NCI-H748 (cell line): ENCODE results near the gene NRROS.
A peak's percentile ranks its signal among the peaks of the same experiment; 100 is the strongest.

Source experiments
- DNase-seq: peaks from one replicate; lab custom pipeline; 2025; ENCODE audit not compliant: unreplicated experiment; lab: John Stamatoyannopoulos, UW

Gene NRROS

GRCh38 chr3:196645897-196646665, 6.6 kb downstream of the NRROS start:
- DNase-seq = no peak

GRCh38 chr3:196646666-196647216, 7.2 kb downstream of the NRROS start:
- no peak for DNase-seq

GRCh38 chr3:196650740-196651311, 11.3 kb downstream of the NRROS start:
- DNase-seq = no peak

DNA sequence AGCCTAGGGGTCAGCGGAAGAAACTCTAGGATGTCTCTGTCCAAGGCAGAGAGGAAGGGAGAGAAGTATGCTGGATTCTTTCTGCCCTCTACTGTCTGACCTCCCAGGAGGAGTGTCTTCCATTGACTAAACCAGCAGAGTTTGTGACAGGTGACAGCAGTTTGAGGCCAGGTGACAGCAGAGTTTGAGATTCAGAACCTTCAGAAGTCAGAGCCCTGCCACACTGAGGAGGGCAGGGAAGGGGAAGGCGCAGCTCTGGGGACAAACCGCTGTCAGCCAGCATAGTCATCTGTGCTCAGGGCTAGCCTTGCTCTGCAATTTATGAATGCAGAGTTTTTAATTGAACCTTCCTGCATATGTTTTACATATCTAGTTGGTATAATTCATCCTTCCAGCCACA, 12.3 kb downstream of the NRROS start:
- DNase-seq = no peak

- no peak for DNase-seq
Measured at GRCh38 chr3:196652961-196653795, 13.7 kb downstream of the NRROS start.

DNA sequence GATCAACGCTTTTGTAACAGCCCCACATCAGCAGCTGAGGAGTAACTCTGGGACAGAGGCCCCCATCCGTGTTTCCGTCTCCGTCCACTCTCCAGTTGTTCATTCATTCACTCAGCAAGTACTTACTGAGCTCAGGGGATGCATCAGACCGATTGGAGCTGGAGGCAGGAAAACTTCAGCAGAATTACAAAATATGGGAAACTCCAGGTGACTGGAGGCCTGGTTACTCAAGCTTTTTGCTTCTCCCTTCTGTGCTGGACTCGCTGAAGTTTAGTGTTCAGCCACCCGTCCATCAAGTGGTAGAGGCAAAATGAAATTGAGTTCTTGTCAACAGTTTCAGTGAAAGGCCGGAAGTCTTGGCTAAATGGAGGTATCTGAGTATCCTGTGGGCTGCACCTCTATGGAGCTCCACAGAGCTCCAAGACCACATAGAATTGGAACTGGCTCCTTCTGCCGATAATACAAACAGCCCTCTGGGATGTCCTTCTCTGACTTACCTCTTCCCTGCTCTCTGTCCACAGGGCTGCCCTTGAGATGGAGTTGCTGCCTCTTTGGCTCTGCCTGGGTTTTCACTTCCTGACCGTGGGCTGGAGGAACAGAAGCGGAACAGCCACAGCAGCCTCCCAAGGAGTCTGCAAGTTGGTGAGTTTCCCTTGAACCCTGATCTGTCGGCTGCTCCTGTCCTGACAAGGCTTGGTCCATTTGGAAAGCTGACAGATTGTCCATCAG, 14.7 kb downstream of the NRROS start:
- DNase-seq = no peak

- DNase-seq = no peak
Measured at GRCh38 chr3:196654735-196655090, 15.2 kb downstream of the NRROS start.

DNA sequence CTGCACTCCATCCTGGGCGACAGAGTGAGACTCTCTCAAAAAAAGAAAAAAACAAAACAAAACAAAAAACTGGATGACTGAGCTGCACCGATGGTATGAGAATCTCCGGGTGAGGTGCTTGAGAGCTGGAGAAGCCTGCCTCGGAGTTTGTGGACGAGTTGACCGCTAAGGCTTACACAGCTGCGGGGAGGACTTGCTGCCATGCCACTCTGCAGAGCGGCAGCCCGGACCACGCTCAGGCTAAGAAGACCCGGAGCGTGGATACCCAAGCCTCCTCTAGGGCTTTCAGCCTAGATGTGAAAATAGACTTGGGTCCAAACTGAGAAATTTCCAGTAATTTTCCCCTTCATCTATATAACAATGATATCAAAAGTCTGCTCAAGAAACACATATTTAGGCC, 16.0 kb downstream of the NRROS start:
- DNase-seq = no peak

DNA sequence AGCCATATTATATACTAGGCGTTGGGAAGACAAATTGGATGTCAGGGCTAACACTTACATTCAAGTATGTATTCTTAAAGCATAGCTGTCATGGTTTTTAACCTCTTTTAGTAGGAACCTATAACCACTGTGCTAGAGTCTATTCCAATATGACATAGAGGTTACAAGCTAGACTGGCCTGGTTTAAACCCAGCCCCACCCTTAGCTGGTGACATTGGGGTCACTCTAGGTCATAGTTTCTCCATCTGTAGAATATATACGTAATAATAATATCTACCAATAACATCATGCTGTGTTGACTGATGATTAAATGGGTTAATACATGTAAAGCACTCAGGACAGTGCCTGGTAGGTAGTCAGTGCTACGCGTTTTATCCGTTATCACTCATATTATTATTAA, 16.7 kb downstream of the NRROS start:
- DNase-seq = no peak

DNA sequence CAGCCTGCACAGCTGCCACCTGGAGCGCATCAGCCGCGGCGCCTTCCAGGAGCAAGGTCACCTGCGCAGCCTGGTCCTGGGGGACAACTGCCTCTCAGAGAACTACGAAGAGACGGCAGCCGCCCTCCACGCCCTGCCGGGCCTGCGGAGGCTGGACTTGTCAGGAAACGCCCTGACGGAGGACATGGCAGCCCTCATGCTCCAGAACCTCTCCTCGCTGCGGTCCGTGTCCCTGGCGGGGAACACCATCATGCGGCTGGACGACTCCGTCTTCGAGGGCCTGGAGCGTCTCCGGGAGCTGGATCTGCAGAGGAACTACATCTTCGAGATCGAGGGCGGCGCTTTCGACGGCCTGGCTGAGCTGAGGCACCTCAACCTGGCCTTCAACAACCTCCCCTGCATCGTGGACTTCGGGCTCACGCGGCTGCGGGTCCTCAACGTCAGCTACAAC, 20.4 kb downstream of the NRROS start:
- no peak for DNase-seq

- DNase-seq = peak; percentile 12
Measured at GRCh38 chr3:196660381-196661166, 21.1 kb downstream of the NRROS start.

- DNase-seq = peak; percentile 34
Measured at GRCh38 chr3:196661400-196661799, 21.9 kb downstream of the NRROS start.

DNA sequence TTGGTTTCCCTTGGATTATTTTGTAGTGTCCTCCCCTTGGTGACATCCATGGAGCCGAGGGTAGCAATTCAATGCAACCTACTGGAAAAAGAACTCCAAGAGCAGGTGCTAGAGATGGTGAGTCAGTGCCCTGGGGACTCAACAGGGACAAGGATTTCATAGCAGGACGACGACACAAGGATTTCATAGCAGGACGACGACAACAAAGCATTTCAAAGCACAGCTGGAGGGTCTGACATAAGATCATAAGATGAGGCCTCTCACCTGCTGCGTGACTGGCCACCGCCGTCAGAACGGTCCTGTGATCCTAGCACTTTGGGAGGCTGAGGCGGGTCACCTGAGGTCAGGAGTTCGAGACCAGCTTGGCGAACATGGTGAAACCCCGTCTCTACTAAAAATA, 22.5 kb downstream of the NRROS start:
- DNase-seq = peak; percentile 6

DNA sequence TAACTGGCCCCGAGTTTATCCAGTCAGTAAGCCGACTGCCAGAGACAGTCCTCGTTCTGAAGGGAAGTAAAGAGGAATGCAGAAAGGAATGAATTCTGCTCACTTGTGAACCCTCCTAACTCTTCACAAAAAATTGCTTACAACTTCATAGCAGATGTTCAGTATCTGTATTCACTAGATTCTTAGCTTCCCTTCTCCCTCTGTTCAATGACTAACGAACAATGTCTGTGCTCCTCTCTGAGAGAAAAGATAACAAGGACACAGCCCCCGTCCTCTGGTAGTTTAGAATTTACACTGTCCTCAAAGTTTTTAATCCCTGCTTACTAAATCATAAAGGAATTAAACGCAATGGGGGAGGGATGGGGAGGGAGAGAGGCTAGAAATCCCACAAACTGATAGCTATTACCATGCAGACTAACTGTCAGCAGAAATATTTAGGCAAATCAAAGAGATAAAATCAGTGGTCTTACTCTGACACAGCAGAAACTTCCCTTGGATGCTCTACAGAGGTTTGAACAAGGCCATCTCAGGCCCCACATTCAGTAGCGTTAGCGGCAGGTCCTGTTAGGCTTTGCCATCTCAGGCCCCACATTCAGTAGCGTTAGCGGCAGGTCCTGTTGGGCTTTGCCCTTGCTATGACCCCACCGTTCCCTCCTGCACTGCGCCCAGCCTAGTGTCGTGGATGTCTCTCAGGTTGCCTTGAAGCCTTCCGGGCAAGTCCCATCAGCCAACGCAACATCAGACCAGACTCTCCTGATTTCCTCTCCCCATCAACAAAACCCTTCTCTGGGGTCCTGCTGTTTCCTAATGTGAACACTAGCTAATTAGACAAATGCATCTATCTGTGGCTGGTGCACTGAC, 23.4 kb downstream of the NRROS start:
- no peak for DNase-seq

GRCh38 chr3:196666001-196666867, 26.7 kb downstream of the NRROS start:
- DNase-seq = peak; percentile 78

DNA sequence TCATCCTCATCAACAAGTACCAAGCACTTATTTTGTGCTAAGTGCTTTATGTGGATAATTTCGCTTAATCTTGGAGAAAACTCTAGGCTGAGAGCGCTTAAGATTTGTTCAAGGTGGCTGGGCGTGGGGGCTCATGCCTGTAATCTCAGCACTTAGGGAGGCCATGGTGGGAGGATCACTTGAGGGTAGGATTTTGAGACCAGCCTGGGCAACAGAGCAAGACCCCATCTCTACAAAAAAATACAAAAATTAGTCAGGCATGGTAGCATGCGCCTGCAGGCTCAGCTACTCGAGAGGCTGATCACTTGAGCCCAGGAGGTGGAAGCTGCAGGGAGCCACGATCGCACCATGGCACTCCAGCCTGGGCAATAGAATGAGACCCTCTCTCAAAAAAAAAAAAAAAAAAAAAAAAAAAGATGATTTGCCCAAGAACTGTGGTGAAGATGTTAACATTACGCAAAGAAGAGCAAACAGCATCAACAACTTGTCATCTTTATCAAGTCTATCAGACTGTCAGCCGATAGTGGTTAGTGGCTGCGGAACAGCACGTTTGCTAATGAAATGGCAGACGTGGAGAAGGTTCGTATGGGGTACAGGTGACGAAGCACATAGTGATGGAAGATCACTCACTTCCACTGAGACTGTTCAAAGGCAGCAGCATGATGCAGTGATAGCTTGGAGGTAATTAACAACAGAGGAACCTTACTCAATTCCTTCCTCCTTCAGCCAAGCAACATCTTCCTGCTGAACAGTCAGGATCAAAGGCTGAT, 27.7 kb downstream of the NRROS start:
- DNase-seq = no peak

- no peak for DNase-seq
Measured at GRCh38 chr3:196670339-196670738, 30.8 kb downstream of the NRROS start.

- no peak for DNase-seq
Measured at GRCh38 chr3:196673632-196674031, 34.1 kb downstream of the NRROS start.
